HG03565 (cell line): ENCODE data around the gene COTL1.

Experiments
- ATAC-seq: cut with Tn5 transposase; IDR thresholded peaks from one replicate; pipeline ENCODE4 v1.9.1; 2021; ENCODE audit warnings: mild to moderate bottlenecking, moderate library complexity; ENCODE audit not compliant: unreplicated experiment

The COTL1 gene

GRCh38 chr16:84614968-84615813, 2.7 kb downstream of the COTL1 start:
- ATAC-seq, result no peak

- no peak for ATAC-seq
Measured at GRCh38 chr16:84614623-84614967, 3.3 kb downstream of the COTL1 start.

GRCh38 chr16:84614073-84614459, 3.8 kb downstream of the COTL1 start:
- ATAC-seq, result no peak

GRCh38 chr16:84613408-84614072, 4.3 kb downstream of the COTL1 start:
- no peak for ATAC-seq

GRCh38 chr16:84612686-84613085, 5.2 kb downstream of the COTL1 start:
- ATAC-seq, result no peak

GRCh38 chr16:84611041-84611440, 6.8 kb downstream of the COTL1 start:
- no peak for ATAC-seq

- ATAC-seq, result no peak
Measured at GRCh38 chr16:84610376-84610775, 7.5 kb downstream of the COTL1 start.

GRCh38 chr16:84609563-84610177, 8.2 kb downstream of the COTL1 start:
- ATAC-seq, result no peak

GRCh38 chr16:84608282-84608681, 9.6 kb downstream of the COTL1 start:
- ATAC-seq, result peak; percentile 17

- peak; percentile 60 for ATAC-seq
Measured at GRCh38 chr16:84607694-84608093, 10.2 kb downstream of the COTL1 start.

- no peak for ATAC-seq
Measured at GRCh38 chr16:84607061-84607460, 10.8 kb downstream of the COTL1 start.

GRCh38 chr16:84606081-84606875, 11.6 kb downstream of the COTL1 start:
- ATAC-seq, result no peak

- no peak for ATAC-seq
Measured at GRCh38 chr16:84605339-84605848, 12.5 kb downstream of the COTL1 start.

GRCh38 chr16:84604477-84605013, 13.3 kb downstream of the COTL1 start:
- ATAC-seq, result no peak

GRCh38 chr16:84603940-84604339, 13.9 kb downstream of the COTL1 start:
- no peak for ATAC-seq

GRCh38 chr16:84603140-84603816, 14.6 kb downstream of the COTL1 start:
- ATAC-seq, result no peak

- peak; percentile 75 for ATAC-seq
Measured at GRCh38 chr16:84600343-84601229, 17.3 kb downstream of the COTL1 start.

GRCh38 chr16:84599521-84600202, 18.2 kb downstream of the COTL1 start:
- ATAC-seq, result no peak

GRCh38 chr16:84598360-84598759, 19.5 kb downstream of the COTL1 start:
- no peak for ATAC-seq
